ENCODE results near the gene GATA2.

Gene GATA2

DNA sequence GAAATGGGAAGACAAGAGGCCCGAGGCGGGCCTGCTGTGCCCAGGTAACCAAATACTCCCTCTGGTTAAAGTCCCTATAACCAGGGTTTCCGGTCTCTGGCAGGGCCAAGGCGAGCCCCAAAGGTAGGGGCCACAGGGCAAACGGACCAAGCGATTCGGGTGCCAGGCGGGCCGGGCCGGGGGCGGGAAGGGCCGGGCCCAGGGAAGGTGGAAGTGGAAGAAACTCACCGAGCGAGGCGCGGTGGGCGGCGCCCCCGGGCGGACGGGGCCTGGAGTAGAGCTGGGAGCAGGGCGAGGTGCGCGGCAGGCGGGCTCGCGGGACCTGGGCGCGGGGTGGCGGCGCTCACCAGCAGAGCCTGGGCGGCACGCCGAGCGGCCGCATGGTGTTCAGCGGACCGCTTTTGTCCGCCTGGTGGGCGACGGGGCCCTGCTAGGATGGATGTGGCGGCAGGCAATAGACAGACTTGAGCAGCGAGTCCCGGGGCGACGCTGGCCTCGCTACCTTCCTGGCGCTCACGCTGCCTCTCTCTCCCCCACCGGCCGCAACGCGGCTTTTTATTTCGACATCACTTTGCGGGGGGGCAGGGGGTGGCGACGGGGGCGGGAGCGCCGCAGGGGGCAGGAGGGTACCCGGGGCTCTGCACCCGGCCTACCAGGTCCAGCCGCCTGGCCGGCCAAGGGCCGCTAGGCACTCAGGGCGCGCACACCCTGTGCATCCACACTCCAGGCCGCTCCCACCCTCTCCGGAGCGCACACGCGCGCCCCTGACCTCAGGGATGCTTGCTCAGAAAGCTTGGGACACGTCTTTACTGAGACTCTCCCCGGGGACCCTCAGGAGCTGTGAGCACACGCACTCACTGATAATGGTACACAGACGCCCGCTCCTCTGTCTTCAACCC is at the start of gene GATA2:
GATA2 (minus strand) TSS at position 531 of the 899 bp plus-strand sequence. CDS start 6,170 bp downstream, outside the sequence.
- no peak for DNase-seq

DNA sequence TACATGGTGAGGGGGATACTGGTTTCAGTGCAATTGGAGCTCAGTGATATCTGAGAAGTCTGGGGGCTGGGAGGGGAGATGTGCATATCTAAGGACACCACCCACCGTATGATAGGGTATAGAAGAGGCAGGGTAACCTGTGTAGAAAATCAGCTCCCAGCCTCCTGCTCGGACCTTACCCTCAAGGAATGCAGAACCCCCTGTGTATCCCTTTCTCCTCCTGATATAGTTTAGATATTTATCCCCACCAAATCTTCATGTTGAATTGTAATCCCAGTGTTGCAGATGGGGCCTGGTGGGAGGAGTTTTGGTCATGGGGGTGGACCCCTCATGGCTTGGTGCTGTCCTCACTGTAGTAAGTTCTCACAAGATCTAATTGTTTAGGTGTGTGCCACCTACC is 48.2 kb upstream of the GATA2 start:
- no peak for DNase-seq

DNA sequence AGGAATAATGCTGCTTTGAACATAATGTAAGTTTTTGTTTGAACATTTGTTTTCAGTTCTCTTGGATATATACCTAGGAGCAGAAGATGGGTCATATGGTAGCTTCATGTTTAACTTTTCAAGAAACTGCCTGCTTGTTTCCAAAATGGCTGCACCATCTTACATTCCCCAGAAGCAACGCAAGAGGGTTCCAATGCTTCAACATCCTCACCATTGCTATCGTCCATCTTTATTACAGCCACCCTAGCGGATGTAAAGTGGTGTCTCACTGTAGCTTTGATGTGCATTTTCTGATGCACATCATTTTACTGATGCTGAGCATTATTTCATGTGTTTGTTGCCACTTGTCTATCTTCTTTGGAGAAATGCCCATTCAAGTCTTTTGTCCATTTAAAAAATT is 46.4 kb upstream of the GATA2 start:
- no peak for DNase-seq

DNA sequence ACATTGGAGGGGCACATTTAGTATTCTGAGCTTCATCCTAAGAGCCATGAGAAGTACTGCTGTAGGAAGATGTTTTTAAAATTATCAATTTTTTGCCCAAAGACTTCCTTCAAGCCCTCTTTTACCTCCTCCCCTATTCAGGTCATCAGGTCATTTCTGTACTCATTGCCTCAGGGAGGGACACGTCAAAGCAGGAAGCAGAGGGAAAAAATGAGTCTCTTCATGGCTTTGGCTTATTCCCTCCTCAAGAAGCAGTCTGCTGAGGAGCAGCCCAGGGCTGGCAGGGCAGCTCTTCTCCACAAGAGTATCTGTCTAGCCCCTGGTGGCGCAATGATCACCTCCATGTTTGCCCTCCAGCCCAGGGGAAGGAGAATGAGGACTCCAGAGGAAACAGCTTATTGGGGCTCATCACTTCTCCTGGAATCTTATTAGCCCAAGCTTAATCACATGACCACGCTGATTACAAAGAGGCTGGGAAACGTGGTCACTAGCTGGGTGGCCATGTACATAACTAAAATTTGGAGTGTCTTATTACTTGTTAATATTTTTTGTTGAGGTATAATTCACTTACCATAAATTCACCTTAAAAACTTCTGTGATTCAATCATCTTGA is 44.2 kb upstream of the GATA2 start:
- no peak for DNase-seq

DNA sequence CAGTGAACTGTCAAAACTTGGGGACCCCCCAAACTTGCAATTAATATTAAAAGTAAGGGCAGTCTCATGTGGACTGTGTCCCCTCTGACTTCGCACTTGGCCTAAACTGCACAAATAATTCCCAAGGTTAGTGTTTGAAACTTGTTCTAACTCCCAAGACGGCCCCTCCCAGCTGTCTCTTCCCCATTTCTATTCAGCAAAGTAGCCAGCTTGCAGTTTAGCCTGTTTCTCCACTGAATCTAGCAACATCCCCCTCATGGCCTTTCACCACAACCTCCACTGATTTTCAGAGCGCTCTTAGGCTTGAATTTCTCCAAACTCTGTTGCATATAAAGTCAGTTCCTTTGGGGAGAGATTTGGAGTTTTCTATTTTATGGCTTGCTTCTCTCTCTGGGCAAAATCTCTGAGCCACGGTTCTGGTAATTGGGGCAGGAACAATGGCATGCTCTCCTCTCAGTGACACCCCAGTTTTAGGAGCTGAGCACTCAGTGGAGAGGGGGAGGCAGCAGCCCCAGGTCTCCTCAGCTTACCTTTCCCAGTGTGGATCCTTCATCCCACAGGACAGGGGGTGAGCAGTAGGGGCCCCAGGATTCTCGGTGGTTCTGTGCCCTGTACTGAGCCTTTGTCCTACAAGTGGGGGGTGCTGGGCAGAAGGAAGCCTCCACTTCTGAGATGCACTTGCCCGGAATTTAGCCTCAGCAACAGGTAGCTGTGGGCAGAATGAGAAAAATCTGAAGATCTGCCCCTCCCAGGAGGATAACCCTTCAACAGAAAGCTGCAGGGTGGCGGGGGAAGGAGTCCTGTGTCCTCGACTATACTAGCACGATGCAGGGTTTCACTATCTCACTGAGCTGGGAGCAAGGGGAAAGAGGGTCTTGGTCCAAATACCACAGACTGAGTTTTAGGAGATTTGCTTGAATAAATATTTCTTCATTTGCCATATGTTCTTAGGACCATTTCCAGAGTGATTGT is 39.3 kb upstream of the GATA2 start:
- DNase-seq: no peak

DNA sequence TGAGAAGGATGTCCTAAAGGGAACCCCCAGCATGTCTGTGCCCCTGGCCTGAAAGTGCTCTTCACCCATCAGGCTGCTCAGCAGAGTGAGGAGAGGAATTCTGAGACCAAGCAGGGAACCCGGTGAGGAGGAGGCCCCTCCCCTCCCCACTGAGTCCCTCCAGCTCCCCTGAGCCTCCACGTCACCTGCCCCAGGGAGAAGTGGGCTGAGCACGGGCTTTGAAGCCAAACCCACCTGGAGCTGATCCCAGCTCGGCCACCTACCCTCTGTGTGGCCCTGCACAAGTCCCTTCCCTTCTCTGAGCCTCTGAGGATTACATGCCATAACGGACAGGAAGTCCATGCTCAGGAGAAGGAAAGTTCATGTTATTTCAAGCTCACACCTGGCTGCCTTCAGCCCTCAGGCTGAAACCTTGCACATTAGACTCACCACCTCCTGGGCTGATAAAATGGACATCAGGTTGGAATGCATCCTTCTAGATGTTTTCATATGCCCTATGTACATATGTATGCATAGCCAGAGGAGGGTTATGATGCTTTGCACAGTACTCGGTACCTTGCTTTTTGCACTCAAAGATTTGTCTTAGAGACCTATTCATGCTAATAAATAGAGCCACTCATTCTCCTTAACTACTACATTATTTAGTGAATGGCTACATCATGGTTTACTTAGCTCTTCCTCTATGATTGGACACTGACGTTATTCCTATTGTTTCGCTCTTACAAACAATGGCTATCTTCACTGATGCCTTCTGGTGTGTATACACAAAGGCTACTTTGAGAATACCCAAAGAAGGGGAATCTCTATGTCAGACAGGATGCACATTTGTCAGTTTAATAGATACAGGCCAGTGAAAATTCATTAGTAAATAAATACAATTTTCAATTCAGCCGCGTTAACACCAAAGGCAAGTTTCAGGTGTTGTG is 31.6 kb upstream of the GATA2 start:
- no peak for DNase-seq

DNA sequence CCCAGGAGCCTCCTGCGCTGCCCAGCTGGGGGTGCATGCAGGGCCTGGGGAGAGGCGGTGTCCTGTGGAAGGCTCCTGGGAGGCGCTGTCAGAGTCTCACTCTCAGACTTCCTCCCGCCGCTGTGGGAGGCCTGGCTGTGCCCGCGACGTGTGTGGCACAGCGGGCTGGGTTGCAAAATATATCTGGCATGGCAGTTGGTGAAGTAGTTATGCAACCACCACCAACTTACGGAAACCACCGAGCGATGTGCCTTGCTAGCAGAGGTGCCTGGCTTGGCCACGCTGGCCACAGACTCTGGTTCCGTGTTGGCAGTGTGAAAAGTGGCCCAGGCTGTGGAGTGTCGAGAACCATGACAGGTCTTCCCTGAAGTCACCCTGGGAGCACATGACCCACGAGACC is 30.6 kb upstream of the GATA2 start:
- no peak for DNase-seq

DNA sequence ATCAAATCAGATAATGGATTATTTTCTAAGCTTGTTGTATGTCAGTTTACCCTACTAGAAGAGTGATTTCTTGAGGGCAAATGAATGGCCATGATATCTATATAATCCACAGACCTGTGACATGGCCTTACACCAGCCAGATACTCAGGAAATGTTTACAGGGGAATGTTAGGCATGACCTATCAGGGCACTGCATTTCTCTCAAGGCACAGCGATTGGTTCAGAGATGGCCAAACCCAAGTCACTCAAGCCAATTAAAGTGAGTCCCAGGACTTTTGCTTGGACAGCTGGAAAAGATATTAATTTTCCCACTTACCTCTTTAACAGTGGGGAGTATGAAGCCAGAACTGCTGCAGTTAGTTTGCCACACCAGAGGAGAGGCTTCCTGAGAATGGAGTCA is 28.7 kb upstream of the GATA2 start:
- DNase-seq: no peak

DNA sequence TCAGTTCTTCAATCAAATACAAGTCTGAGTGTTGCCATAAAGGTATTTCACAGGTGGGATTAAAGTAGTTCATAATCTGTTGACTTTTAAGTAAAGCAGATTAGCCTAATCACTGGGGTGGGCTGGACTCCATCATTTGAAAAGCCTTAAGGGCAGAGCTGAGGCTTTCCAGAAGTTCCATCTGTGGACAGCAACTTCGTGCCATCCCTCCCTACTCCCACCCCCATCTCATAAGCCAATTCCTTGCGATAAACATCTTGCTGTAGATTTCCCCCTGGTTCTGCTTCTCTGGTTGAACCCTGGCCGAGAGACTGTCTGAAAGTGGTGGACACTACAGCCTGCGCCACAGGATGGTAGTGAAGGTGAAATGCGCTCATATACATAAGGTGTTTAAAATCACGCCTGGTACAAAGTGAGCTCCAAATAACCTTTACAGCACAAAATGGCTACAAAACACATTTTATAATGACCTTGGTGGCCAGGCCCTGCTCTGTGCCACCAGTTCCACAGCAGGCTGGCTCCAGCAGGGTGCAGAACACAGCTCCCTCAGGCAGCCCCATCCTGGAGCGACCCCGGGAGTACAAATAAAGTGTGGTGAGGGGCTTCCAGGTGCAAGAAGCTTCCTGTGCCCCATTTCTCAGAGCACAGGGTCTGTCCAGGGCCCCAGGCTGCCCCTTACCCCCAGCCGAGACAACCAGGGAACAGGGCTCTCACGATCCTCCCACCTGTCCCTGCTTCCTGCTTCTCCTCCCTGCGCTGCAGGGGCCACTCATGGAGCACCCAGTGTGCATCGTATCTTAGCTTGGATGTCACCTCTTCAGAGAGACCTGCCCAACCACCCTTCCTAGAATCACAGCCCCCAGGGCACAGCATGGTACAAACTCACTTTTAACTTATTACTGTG is 25.8 kb upstream of the GATA2 start:
- DNase-seq: no peak

DNA sequence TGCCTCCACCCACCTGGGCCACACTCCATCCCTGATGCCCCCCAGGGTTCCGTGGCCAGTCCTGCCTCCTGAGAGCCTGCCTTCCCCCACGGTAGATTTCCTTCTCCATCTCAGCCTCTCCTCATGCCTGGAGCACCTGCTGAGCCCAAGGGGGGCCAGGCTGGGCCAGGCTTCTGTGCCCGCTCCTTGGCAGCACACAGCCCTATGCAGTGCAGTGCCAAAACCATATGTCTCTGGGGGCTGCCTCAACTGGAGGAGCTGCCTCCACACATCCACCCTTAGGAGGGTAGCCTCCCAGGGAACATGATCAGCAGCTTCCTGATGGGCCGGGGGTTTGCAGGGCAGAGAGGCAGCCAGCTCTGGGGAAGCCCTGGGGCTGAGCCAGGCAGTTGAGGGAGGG is 24.6 kb upstream of the GATA2 start:
- no peak for DNase-seq

DNA sequence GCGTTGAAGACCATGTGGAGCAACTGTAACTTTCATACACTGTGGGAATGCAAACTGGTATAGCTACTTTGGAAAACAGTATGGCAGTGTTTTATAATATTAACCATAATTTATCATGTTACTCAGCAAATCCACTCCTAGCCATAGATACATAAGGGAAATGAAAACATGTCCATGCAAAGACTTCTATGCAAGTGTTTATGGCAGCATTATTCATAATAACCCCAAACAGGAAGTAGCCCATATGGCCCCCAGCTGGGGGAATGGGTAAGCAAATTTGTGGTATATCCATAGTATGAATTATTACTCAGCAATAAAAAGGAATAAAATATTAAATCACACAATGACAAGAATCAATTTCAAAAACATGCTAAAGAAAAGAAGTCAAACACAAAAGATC is 23.0 kb upstream of the GATA2 start:
- no peak for DNase-seq

DNA sequence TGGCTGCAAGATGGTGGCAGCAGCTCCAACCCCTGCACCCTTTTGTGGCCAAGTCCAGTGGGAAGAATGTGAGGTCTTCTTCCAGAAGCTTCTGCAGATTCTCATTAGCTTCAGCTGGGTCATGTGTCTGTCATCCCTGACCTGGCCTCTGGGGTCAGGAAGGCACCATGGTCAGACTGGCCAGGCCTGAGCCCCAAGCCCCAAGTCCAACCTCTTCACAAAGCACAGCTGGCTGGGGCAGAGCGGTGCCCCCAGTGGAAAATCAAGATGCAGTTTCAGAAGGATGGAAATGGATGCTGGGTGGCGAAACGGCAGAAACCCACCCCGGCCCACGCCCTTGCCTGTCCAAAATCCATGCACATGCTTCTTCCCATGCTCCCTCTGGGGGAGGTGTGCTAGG is 15.9 kb upstream of the GATA2 start:
- no peak for DNase-seq

DNA sequence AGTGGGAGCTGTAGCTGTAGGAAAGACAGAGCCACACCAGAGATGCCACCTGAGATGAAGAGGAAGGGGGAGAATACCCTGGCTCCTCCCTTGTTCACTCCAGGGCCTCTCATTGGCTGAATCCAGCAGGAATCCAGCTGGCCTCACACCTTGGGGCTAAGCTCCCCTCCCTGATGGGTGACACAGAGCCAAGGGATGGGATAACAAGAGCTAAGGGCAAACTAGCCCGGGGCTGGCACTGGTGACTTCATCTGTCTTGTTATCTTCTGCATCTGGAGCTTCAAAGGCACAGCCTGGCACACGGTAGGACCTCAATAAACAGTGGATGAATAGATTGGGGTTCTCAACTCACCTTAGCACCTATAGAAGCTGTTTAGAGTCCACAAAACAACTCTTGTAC is 13.8 kb upstream of the GATA2 start:
- no peak for DNase-seq

DNA sequence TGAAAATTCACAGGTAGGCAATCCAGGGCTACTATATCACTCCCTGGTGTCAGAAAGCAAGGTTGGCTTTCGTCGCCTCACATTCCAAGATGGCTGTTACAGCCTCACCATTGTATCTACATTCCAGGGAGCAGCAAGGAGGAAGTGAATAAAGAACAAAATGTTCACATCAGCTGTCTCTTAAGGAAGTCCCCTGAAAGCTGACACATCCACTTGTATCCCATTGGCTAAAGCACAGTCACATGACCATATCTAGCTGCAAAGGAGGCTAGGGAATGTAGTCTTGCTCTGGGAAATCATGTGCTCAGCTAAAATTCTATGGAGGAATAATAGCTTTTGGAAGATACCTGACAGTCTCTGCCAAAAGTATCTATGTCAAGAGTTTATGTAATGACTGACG is 12.8 kb upstream of the GATA2 start:
- DNase-seq: no peak

DNA sequence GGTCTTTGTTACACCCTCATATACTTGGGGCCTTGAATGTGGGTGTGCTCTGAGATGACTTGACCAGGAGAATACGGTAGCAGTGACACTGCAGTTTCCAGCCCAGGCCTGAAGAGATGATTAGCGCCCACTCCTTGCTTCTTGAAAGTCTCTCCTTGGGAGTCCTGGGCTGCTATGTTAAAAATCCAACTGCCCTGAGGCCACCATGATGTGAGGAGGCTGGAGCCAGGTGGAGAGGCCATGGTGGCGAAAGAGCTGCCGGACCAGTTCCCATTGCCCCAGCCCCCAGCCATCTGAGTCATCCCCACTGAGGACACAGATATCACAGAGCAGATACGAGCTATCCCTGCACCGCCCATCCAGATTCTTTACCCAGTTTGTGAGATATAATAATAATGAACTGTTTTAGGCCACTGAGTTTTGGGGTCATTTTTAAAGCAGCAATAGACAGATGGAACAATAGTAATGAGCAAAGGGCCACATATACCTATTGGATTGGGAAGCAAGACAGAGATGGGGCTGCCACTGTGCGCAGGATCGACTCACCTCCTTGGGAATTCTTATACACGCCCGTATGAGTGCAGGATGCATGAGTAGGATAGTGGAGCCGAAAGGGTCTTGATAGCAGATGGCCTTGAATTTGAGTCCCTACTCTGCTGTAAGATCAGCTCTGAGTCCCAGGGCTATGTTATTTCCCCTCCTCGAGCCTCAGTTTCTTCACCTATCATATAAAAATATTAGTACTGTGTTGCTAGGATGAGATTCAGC is 12.1 kb upstream of the GATA2 start:
- DNase-seq: no peak

DNA sequence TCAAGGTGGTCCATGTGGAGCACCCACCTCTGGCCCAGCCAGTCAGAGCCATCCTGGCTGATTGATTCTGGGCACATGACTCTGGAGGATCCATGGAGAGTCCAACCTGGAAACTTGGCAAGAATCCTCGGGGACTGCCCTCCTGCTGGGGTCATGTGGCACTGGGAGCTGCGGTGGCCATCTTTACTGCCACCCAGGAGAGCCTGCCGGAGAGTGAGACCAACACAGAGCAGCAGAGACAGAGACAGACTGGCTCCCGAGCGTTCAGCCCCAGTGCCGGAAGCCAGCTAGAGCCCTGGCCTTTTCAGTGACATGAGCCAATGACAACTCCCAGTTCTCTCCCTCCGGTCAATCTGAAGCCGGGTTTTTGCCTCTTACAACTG is 11.5 kb upstream of the GATA2 start:
- DNase-seq: no peak

DNA sequence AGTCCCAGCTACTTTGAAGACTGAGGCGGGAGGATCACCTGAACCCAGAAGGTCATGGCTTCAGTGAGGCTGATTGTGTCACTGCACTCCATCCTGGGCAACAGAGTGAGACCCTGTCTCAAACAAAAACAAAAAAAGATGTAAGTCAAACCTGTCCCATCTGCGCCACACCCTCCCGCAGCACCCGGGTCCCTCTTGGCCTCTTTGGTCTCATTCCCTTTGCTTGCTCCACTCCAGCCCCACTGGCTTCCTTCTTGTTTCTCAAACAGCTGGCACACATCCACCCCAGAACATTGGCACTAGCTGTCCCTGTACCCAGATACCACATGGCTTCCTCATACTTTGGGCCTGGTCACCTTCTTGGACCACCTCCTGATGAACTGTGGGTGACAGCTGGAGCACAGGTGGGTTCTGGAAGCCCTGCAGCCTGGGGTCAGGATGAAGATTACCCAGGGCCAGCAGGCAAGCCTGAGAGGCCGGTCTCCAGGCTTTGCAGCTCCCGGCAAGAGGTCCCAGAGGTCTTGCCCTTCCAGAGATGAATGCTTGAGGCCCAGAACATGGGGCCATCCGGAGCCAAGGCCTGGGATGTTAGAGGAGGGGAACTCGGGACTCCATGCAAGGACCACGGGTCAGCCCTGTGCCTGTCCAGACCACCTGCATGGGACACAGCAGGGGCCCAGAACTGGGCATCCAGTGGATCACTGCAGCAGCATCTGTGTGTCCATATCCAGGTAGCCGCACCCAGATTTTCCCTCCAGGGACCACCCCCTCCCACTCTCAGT is 10.9 kb upstream of the GATA2 start:
- no peak for DNase-seq

DNA sequence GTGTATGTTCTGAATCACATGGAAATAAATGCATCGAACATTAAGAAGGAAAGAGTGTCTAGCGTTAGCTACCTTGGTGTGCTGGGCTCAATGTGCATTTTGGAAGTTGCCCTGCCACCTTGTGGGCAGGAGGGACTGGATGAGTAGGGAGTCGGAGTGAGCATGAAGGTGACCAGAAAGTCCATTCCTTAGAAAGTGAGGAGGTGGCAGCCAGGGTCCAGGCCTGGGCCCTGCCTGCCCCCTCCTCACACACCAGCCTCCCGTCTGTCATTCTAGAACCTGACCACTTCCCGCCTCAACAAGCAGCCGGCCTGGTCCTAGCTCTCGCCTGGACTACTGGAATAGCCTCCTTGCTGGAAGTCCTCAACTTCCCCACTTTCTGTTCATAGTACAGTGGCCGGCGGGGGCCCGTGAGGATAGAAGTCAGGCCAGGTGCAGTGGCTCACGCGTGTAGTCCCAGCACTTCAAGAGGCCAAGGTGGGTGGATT is 10.2 kb upstream of the GATA2 start:
- DNase-seq: peak; percentile 71

DNA sequence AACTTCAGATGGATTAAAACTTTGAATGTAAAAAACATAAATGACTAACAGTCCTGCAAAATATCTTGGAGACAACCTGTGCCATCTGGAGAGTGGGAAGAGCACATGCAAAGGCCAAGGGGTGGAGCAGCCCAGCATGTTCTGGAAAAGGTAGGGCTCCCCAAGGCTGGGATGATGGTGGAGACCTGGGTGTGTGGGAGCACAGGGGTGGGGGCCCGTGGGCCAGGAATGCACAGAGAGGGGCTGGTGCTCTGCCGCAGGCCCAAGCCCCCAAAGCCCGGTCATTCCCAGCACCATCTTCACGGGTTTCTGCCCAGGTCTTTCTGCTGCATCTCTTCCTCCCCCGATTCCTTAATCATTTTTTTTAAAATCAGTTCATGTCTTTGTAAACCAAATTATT is 9.7 kb upstream of the GATA2 start:
- no peak for DNase-seq
